K562 (cell line): ENCODE measurements around the gene DDC. TPM values are rescaled to one million over a fixed set of nuclear protein-coding genes. Genes with fewer than 3 reads are reported as not detected.

Source experiments
- ATAC-seq: fragments of 200-7000 bp; cut with Tn5 transposase; 3 replicates; pipeline ENCODE4 v1.9.1; 2020; ENCODE audit warnings: moderate library complexity
- BruUV-seq: library from RNA; stranded (reverse); fragments of 400-500 nt; replicated peaks from 2 replicates; lab custom pipeline; 2021; lab: Mats Ljungman, UMichigan
- CTCF ChIA-PET: fragments of 300-600 bp; formaldehyde crosslinking; extraction: SDS; loops from one replicate; lab custom pipeline; 2021; ENCODE audit warnings: low intra/inter-chr PET ratio; lab: Yijun Ruan, JAX
- POLR2A ChIA-PET: fragments of 300-600, 350-650 bp; sonication (Branson Sonifier 250); formaldehyde crosslinking; extraction: SDS; loops from one replicate; lab custom pipeline; 2021; ENCODE audit warnings: antibody characterized with exemption, inconsistent platforms; lab: Yijun Ruan, JAX
- DNase-seq, 4 experiments: peaks; one replicate each; pipeline versions ENCODE4 v3.0.0 to v3.0.0-alpha.2; 2011 to 2018; ENCODE audit warnings: low spot score in 3 of 4, mixed read lengths in 3 of 4; ENCODE audit errors: extremely low read depth in 1 of 4
- FAIRE-seq: peaks from 2 replicates; lab custom pipeline; 2011; peaks lifted over from hg19 to GRCh38; lab: Jason Lieb, UNC
- H2AFZ ChIP-seq: 2 replicates; pipeline ENCODE4 v1.6.0; 2011; ENCODE audit warnings: low read depth, low read length, control low read depth, inconsistent platforms
- H3K27ac ChIP-seq: fragments of 200-600 bp; 3 replicates; pipeline ENCODE4 v1.8.0; 2011; ENCODE audit warnings: low read depth, mild to moderate bottlenecking, control low read depth, inconsistent platforms, low read length, moderate library complexity, mixed read lengths; ENCODE audit errors: extremely low read depth
- H3K27me3 ChIP-seq, 2 experiments: fragments of 300-600 bp in 1 of 2; 2 replicates in 1 of 2; 3 replicates in 1 of 2; pipeline versions ENCODE4 v1.6.0 to v1.8.0; 2011; ENCODE audit warnings: inconsistent platforms in 2 of 2, low read length in 2 of 2, mild to moderate bottlenecking in 1 of 2, mixed read lengths in 1 of 2, moderate library complexity in 1 of 2; ENCODE audit not compliant: control insufficient read depth in 2 of 2, insufficient read depth in 2 of 2
- H3K36me3 ChIP-seq: fragments of 300-600 bp; 3 replicates; pipeline ENCODE4 v1.8.0; 2011; ENCODE audit warnings: mild to moderate bottlenecking, low read length, inconsistent platforms; ENCODE audit not compliant: control insufficient read depth, insufficient read depth
- H3K4me1 ChIP-seq, 2 experiments: fragments of 200-600 bp in 1 of 2; replicated peaks in 1 of 2; 2 replicates in 1 of 2; 3 replicates in 1 of 2; pipeline versions ENCODE4 v1.5.1 to v1.8.0; 2011; ENCODE audit warnings: inconsistent platforms in 2 of 2, low read length in 2 of 2, mild to moderate bottlenecking in 1 of 2, mixed read lengths in 1 of 2, moderate library complexity in 1 of 2; ENCODE audit not compliant: control insufficient read depth in 2 of 2, insufficient read depth in 2 of 2
- H3K4me2 ChIP-seq: 2 replicates; pipeline ENCODE4 v1.6.1; 2011; ENCODE audit warnings: low read length, control low read depth, inconsistent platforms, mixed read lengths; ENCODE audit not compliant: insufficient read depth
- H3K4me3 ChIP-seq: fragments of 200-600 bp; sonication (generic), shearing (Covaris generic); 2 replicates; pipeline ENCODE4 v1.5.1; 2016; ENCODE audit warnings: control low read depth, inconsistent platforms
- H3K79me2 ChIP-seq: fragments of 200-600 bp; 3 replicates; pipeline ENCODE4 v1.8.0; 2011; ENCODE audit warnings: low read length, inconsistent platforms; ENCODE audit not compliant: control insufficient read depth, insufficient read depth
- H3K9ac ChIP-seq, 2 experiments: 2 replicates each; pipeline versions ENCODE4 v1.6.0 to v1.6.1; 2011; ENCODE audit warnings: low read depth in 2 of 2, low read length in 2 of 2, control low read depth in 1 of 2, inconsistent platforms in 1 of 2, mild to moderate bottlenecking in 1 of 2, mixed read lengths in 1 of 2; ENCODE audit not compliant: insufficient read depth in 1 of 2
- H3K9me1 ChIP-seq: one replicate; pipeline ENCODE4 v1.6.0; 2011; ENCODE audit warnings: inconsistent platforms, mild to moderate bottlenecking, low read length, moderate library complexity; ENCODE audit not compliant: control insufficient read depth, insufficient read depth
- H3K9me3 ChIP-seq: replicated peaks from 2 replicates; pipeline ENCODE4 v1.5.1; 2011; ENCODE audit warnings: low read depth, low read length, inconsistent platforms; ENCODE audit not compliant: control insufficient read depth, insufficient read depth
- H4K20me1 ChIP-seq: replicated peaks from 2 replicates; pipeline ENCODE4 v1.6.1; 2011; ENCODE audit warnings: low read length, inconsistent platforms, mixed read lengths; ENCODE audit not compliant: control insufficient read depth, insufficient read depth
- ERF ChIP-seq: fragments of 450-650 bp; formaldehyde crosslinking; IDR thresholded peaks from 2 replicates; pipeline ENCODE4 v1.4.0; 2020; ENCODE audit warnings: mild to moderate bottlenecking, mixed read lengths
- GATAD2B ChIP-seq: fragments of 450-650 bp; IDR thresholded peaks from 2 replicates; pipeline ENCODE4 v1.6.1; 2017; ENCODE audit warnings: mild to moderate bottlenecking, borderline replicate concordance
- ILK ChIP-seq: fragments of 450-650 bp; IDR thresholded peaks from 2 replicates; pipeline ENCODE4 v1.6.1; 2016; ENCODE audit warnings: missing genetic modification characterization, low read depth, mild to moderate bottlenecking, missing compliant biosample characterization, moderate library complexity, borderline replicate concordance
- MEF2A ChIP-seq: IDR thresholded peaks from 2 replicates; pipeline ENCODE4 v1.6.1; 2011; ENCODE audit warnings: low read depth, mild to moderate bottlenecking, low read length, moderate library complexity; ENCODE audit not compliant: control insufficient read depth
- ZNF165 ChIP-seq: fragments of 250-450 bp; sonication (Bioruptor Pico); IDR thresholded peaks from 2 replicates; pipeline ENCODE4 v1.4.0; 2020; ENCODE audit warnings: borderline replicate concordance
- WGBS: fragments of 100-300 bp; shearing (Covaris generic); methylation state at CpG from one replicate; pipeline ENCODE4 v1.1.6; 2016; ENCODE audit warnings: low coverage, mixed read lengths; ENCODE audit not compliant: insufficient coverage; ENCODE audit errors: missing lambda C conversion rate; 5-methylcytosine and 5-hydroxymethylcytosine counted together
- in situ Hi-C: fragments of 300-500 bp; cut with MboI; formaldehyde crosslinking; loops from 4 replicates; pipeline ENCODE4 v1.15.0; 2018; ENCODE audit warnings: inconsistent platforms, mixed read lengths
- intact Hi-C: fragments of 100-400 bp; cut with micrococcal nuclease; formaldehyde crosslinking; loops from 2 replicates; pipeline ENCODE4 v1.14.2; 2022
- polyA plus RNA-seq, 8 experiments: library from polyadenylated mRNA; depleted of rRNA in 4 of 8; stranded (reverse) in 5 of 8; unstranded in 3 of 8; fragments of >200 nt; fragmentation: Nextera tagmentation in 2 of 8; fragmentation: Illumina TruSeq in 1 of 8; extraction: Ambion mirVana in 2 of 8; extraction: Trizol in 1 of 8; gene quantifications; 2 replicates each; pipeline versions ENCODE4 v1.2.1 to v1.2.3, GENCODE V29; 2011 to 2014; ENCODE audit warnings: inconsistent platforms in 1 of 8, missing spikeins in 1 of 8
- total RNA-seq, 7 experiments: library from RNA; depleted of rRNA in 6 of 7; stranded (reverse); fragments of >200 nt in 6 of 7; fragmentation: Illumina TruSeq in 2 of 7; extraction: Trizol in 2 of 7; gene quantifications; 2 replicates each; pipeline versions ENCODE4 v1.2.1 to v1.2.3, GENCODE V29; 2011 to 2021; ENCODE audit warnings: low replicate concordance in 1 of 7
- TF ChIP-seq, protein P1 (sequence below): fragments of 250-450 bp; sonication (Bioruptor Pico); IDR thresholded peaks from 2 replicates; pipeline ENCODE4 v1.4.0; 2020; ENCODE audit warnings: mild to moderate bottlenecking, moderate library complexity, borderline replicate concordance
- TF ChIP-seq, protein P2 (sequence below), 2 experiments: IDR thresholded peaks; 2 replicates each; pipeline ENCODE4 v1.6.1; 2011; ENCODE audit warnings: borderline replicate concordance in 1 of 2, control low read depth in 1 of 2, low read depth in 1 of 2, low read length in 1 of 2, mild to moderate bottlenecking in 1 of 2, mixed read lengths in 1 of 2, moderate library complexity in 1 of 2; ENCODE audit not compliant: insufficient read depth in 1 of 2, insufficient read length in 1 of 2, poor library complexity in 1 of 2, severe bottlenecking in 1 of 2; ENCODE audit errors: extremely low read depth in 1 of 2
- TF ChIP-seq, protein P3 (sequence below), 2 experiments: fragments of 450-650 bp in 1 of 2; sonication (generic) in 1 of 2; formaldehyde crosslinking in 1 of 2; IDR thresholded peaks in 1 of 2; conservative IDR thresholded peaks in 1 of 2; 2 replicates each; pipeline versions ENCODE4 v1.6.1 to v1.8.1; 2016 to 2023; ENCODE audit warnings: mild to moderate bottlenecking in 2 of 2, moderate library complexity in 2 of 2, inconsistent platforms in 1 of 2, missing genetic modification reagents in 1 of 2

DDC gene
- total and polyA plus RNA-seq, 9 of the 15 experiments (the other 6 are each of a cell fraction or from before 2014, with no cell fraction given) = not detected

DNA sequence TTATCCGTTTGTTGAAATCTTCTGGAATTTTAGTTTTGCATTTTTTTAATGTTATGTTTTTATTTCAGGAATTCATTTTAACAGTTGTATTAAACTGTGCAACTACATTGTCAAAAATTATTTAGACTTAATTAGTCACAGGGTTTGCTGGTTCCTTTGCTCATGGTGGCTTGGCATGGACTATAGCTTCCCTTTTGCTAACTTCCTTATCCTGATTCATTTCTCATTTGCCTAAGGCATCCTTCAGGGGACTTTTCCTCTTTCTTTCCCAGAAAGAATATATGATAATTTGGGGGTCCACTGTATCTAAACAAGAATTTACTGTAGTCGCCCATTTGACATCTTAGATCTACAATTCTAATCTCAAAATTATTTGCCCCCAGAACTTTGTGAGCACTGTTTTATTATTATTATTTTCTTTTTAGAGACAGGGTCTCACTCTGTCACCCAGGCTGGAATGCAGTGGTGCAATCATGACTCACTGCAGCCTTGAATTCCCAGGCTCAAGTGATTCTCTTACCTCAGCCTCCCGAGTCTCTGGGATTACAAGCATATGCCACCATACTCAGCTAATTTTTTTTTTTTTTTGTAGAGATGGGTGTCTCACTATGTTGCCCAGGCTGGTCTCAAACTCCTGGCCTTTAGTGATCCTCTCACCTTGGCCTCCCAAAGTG, 128.9 kb downstream of the DDC start:
- intact Hi-C loops = no loop called here
- CTCF ChIA-PET = no interaction called here

DNA sequence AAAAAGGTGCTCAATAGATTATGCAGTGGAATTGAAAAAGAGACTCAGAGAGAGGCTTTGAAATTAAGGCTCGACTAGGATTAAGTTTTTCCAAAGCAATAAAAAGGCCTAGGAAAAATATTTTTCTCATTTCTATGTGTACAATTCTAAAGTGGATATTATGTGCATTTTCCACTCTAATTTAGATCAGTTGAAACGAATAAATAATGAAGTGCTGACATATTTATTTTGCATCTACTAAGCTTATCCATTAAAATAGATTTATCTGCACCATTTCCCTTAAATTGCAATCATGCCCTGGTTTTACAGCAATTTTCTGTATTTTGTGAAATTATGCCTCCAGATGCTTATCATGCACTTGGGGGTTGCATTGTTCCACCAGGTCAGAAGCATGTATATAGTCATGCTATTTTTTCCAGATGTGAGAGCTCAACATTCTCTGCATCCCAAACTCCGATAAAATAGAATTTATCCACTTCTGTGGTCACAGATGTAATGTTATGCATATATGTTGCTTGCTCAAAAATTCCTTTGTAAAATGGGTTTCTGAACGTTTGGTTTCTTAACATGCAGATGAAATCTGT, 133.4 kb downstream of the DDC start:
- no peak overlapping the region for H2AFZ ChIP-seq
- H3K4me3 ChIP-seq = no peak overlapping the region
- peaks cover 0 to 5% of the 10 kb centered on the region in 2 experiments; a peak in 3 of 5 replicates for H3K4me1 ChIP-seq
- in situ Hi-C loops (no loop called here), intact Hi-C loops (no loop called here)
- no peaks in the 10 kb centered on the region for H3K27me3 ChIP-seq
- 24% methylated on average over 4 of the region's 4 CpGs for WGBS
- no peaks in the 10 kb centered on the region for H3K9me3 ChIP-seq
- no peak overlapping the region for H3K4me2 ChIP-seq
- no peaks in the 10 kb centered on the region for H3K79me2 ChIP-seq
- H3K36me3 ChIP-seq = no peaks in the 10 kb centered on the region
- FAIRE-seq = no peak
- no peak for DNase-seq
- H3K27ac ChIP-seq = no peak overlapping the region
- ChIA-PET POLR2A (no interaction called here), CTCF (no interaction called here)
- H4K20me1 ChIP-seq = no peaks in the 10 kb centered on the region
- BruUV-seq = no TSS peak
- no peak for ATAC-seq
- H3K9ac ChIP-seq = no peak overlapping the region
- H3K9me1 ChIP-seq = no peaks in the 10 kb centered on the region
- TF ChIP-seq ERF (CRISPR knock-in tag) = no peak
- TF ChIP-seq MEF2A = no peak
- TF ChIP-seq, protein P1, sequence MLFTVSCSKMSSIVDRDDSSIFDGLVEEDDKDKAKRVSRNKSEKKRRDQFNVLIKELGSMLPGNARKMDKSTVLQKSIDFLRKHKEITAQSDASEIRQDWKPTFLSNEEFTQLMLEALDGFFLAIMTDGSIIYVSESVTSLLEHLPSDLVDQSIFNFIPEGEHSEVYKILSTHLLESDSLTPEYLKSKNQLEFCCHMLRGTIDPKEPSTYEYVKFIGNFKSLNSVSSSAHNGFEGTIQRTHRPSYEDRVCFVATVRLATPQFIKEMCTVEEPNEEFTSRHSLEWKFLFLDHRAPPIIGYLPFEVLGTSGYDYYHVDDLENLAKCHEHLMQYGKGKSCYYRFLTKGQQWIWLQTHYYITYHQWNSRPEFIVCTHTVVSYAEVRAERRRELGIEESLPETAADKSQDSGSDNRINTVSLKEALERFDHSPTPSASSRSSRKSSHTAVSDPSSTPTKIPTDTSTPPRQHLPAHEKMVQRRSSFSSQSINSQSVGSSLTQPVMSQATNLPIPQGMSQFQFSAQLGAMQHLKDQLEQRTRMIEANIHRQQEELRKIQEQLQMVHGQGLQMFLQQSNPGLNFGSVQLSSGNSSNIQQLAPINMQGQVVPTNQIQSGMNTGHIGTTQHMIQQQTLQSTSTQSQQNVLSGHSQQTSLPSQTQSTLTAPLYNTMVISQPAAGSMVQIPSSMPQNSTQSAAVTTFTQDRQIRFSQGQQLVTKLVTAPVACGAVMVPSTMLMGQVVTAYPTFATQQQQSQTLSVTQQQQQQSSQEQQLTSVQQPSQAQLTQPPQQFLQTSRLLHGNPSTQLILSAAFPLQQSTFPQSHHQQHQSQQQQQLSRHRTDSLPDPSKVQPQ (CRISPR knock-in tag) = no peak
- TF ChIP-seq ZNF165 (CRISPR knock-in tag) = no peak
- TF ChIP-seq GATAD2B = no peak
- TF ChIP-seq, protein P2, sequence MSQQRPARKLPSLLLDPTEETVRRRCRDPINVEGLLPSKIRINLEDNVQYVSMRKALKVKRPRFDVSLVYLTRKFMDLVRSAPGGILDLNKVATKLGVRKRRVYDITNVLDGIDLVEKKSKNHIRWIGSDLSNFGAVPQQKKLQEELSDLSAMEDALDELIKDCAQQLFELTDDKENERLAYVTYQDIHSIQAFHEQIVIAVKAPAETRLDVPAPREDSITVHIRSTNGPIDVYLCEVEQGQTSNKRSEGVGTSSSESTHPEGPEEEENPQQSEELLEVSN (IDR thresholded peaks at IDR 0.05; ENCODE audit: borderline replicate concordance in 1 of 2, extremely low read depth in 1 of 2, insufficient read depth in 1 of 2, insufficient read length in 1 of 2, low read depth in 1 of 2, low read length in 1 of 2, poor library complexity in 1 of 2, severe bottlenecking in 1 of 2) = no peak

More for the DNA sequence above, 128.9 kb downstream of the DDC start:
- H3K4me2 ChIP-seq = no peak overlapping the region
- DNase-seq (no peak), FAIRE-seq (no peak), ATAC-seq (no peak)
- POLR2A ChIA-PET = interaction anchor here (0.5 to 0.6 kb wide), 2 partner anchors 167 to 581 kb away, joined by 3 to 4 read pairs; no protein-coding TSS in a partner anchor
- H3K36me3 ChIP-seq = peaks cover 23% of the 10 kb centered on the region; the same call in 2 of the 3 replicates
- no peak for TF ChIP-seq ILK
- TF ChIP-seq, protein P3, sequence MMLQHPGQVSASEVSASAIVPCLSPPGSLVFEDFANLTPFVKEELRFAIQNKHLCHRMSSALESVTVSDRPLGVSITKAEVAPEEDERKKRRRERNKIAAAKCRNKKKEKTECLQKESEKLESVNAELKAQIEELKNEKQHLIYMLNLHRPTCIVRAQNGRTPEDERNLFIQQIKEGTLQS (IDR thresholded peaks at IDR 0.05) = peak; percentile 53
- TF ChIP-seq, protein P3 (CRISPR knock-in tag; conservative IDR thresholded peaks at IDR 0.05) = no peak
- H3K79me2 ChIP-seq = no peaks in the 10 kb centered on the region
- H3K27me3 ChIP-seq = no peaks in the 10 kb centered on the region
- H3K27ac ChIP-seq = no peak overlapping the region
- in situ Hi-C loops = no loop called here
- H3K9me1 ChIP-seq = no peaks in the 10 kb centered on the region
- H2AFZ ChIP-seq = no peak overlapping the region
- H3K4me1 ChIP-seq = peaks cover 0 to 5% of the 10 kb centered on the region in 2 experiments; a peak in 3 of 5 replicates
- 87% methylated on average over 3 of the region's 3 CpGs for WGBS
- H3K9me3 ChIP-seq = no peaks in the 10 kb centered on the region
- no TSS peak for BruUV-seq
- no peaks in the 10 kb centered on the region for H4K20me1 ChIP-seq
- no peak overlapping the region for H3K4me3 ChIP-seq
- no peak overlapping the region for H3K9ac ChIP-seq
